NT2/D1 (cell line): ENCODE data around the gene TAF11L13.

Experiments
- YY1 ChIP-seq: IDR thresholded peaks from 2 replicates; pipeline ENCODE4 v1.6.1; 2011; ENCODE audit not compliant: insufficient read length, insufficient read depth
- ZNF274 ChIP-seq: IDR thresholded peaks from 2 replicates; pipeline ENCODE4 v1.6.1; 2011; ENCODE audit warnings: mild to moderate bottlenecking, low read depth, low read length

DNA sequence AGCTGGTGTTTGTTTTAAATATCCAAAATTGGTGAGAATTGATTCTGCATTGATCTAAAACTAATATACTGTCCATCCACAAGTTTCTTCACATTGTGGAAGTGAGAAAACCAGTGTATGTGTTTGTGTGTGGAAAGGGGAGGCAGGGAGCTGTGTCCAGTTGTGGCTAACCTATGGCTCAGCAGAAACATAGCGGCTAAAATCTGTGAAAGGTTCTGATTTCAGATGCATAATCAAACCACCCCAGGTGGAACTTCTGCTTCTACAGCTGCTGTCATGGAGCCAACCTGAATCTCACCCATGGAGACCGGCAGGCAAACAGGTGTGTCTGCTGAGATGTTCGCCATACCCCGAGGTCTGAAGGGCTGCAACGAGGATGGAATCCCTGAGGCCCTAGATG, 2.3 kb downstream of the TAF11L13 start, which contains the start of gene TAF11L14:
- TF ChIP-seq ZNF274 (no peak), YY1 (no peak)
